Epithelial cell of proximal tubule (primary cell): Measurements from ENCODE around the gene CLIP2. TPM values are rescaled to one million over a fixed set of nuclear protein-coding genes. Genes with fewer than 3 reads are reported as not detected.
"Not testable (repeated sequence)": the region's sequence is repeated elsewhere in the genome, so short reads cannot be mapped to it uniquely, and the experiment has no call there.

Source experiments
- DNase-seq: peaks from one replicate; pipeline ENCODE4 v3.0.0-alpha.2; 2011; ENCODE audit warnings: low read depth
- H3K4me3 ChIP-seq: 2 replicates; pipeline ENCODE4 v1.5.1; 2011; ENCODE audit warnings: low read depth, mild to moderate bottlenecking, low read length
- total RNA-seq: library from RNA; depleted of rRNA; stranded (reverse); fragments of >200 nt; gene quantifications from 2 replicates; pipeline ENCODE4 v1.2.3, GENCODE V29; 2015
- TF ChIP-seq, protein P1 (sequence below): conservative IDR thresholded peaks from 2 replicates; pipeline ENCODE4 v1.5.1; 2012; ENCODE audit warnings: low read depth, mild to moderate bottlenecking, low read length

CLIP2 gene
- total RNA-seq, 1 donor from 2014 or later: 34.3 TPM

DNA sequence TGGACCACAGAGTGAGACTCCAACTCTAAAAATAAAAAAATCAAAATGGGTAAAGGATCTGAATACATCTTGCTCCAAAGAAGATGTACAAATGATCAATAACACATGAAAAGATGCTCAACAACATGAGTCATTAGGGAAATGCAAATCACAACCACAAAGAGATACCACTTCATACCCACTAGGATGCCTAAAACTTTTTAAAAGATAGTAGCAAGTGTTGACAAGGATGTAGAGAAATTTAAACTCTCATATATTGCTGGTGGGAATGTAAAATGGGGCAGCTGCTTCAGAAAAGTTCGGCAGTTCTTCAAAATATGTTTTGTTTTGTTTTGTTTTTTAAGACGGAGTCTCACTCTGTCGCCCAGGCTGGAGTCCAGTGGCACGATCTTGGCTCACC lies 118.8 kb downstream of the CLIP2 start:
- no peak overlapping the region for H3K4me3 ChIP-seq
- DNase-seq: no peak
- TF ChIP-seq, protein P1, sequence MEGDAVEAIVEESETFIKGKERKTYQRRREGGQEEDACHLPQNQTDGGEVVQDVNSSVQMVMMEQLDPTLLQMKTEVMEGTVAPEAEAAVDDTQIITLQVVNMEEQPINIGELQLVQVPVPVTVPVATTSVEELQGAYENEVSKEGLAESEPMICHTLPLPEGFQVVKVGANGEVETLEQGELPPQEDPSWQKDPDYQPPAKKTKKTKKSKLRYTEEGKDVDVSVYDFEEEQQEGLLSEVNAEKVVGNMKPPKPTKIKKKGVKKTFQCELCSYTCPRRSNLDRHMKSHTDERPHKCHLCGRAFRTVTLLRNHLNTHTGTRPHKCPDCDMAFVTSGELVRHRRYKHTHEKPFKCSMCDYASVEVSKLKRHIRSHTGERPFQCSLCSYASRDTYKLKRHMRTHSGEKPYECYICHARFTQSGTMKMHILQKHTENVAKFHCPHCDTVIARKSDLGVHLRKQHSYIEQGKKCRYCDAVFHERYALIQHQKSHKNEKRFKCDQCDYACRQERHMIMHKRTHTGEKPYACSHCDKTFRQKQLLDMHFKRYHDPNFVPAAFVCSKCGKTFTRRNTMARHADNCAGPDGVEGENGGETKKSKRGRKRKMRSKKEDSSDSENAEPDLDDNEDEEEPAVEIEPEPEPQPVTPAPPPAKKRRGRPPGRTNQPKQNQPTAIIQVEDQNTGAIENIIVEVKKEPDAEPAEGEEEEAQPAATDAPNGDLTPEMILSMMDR: no peak

DNA sequence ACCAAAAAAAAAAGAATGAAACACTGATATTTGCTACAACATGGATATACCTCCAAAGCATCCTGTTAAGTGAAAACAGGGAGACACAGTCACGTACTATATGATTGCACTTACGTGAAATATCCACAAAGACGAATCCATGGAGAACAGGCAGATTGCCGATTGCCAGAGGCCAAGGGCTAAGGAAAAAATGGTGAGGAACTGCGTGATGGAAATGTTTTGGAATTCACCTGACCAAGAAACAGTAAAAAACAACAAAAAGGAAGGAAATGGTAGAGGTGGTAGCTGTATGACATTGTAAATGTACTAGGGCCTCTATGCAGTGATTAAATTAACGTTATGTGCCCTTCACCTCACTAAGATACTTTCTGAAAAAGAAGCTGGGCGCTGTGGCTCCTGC lies 120.4 kb downstream of the CLIP2 start:
- TF ChIP-seq, protein P1: no peak
- no peak overlapping the region for H3K4me3 ChIP-seq
- no peak for DNase-seq

DNA sequence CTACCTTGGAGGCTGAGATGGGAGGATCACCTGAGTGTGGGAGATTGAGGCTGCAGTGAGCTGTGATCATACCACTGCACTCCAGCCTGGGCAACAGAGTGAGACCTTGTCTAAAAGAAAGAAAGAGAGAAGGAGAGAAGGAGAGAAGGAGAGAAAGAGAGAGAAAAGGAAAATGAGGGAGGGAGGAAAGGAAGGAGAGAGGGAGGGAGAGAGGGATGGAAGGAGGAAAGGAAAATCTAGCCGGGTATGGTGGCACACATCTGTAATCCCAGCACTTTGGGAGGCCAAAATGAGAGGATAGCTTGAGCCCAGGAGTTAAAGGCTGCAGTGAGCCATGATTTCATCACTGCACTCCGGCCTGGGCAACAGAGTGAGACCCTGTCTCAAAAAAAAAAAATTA lies 121.6 kb downstream of the CLIP2 start:
- no peak overlapping the region for H3K4me3 ChIP-seq
- no peak for DNase-seq
- TF ChIP-seq, protein P1: no peak

DNA sequence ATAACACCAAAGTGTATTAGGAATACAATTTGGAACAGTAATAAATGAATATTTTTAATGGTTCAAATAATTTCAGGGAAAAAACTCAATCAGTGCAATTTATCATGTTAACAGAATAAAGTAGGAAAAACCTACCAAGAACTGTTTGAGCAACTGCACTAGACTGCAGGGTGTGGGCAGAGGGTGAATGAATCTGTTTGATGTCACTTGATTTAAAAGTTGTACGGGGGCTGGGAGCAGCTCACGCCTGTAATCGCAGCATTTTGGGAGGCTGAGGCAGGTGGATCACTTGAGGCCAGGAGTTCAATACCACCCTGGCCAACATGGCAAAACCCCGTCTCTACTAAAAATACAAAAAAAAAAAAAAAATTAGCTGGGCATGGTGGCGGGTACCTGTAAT lies 122.4 kb downstream of the CLIP2 start:
- not testable (repeated sequence) for H3K4me3 ChIP-seq, DNase-seq

DNA sequence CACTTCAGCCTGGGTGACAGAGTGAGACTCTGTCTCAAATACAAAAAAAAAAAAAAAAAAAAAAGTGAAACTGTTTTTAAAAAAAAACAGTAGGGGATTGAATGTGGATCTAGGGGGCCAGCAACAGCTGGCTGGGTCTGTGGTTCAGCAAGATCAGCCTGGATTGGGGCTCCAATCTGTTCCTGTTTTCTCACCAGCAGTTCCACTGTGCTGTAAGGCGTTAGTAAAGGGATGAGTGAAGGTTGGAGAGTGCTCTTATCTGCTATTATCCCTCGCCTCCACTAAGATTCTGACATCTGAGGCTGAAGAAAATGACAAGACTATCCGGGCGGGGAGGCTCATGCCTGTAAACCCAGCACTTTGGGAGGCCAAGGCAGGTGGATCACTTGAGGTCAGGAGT lies 122.8 kb downstream of the CLIP2 start:
- H3K4me3 ChIP-seq: no peak overlapping the region
- TF ChIP-seq, protein P1: no peak
- DNase-seq: no peak

DNA sequence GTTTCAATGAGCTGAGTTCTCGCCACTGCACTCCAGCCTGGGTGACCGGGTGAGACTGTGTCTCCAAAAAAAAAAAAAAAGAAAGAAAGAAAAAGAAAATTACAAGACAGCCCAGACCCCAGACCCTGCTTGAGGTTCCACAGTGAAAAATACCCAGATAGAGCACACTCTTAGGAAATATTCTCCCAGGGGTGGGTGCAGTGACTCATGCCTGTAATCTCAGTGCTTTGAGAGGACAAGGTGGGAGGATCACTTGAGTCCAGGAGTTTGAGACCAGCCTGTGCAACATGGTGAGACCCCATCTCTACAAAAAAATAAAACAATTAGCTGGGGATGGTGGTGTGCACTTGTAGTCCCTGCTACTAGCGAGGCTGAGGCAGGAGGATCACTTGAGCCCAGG lies 123.4 kb downstream of the CLIP2 start:
- no peak overlapping the region for H3K4me3 ChIP-seq
- no peak for DNase-seq
- TF ChIP-seq, protein P1: no peak

DNA sequence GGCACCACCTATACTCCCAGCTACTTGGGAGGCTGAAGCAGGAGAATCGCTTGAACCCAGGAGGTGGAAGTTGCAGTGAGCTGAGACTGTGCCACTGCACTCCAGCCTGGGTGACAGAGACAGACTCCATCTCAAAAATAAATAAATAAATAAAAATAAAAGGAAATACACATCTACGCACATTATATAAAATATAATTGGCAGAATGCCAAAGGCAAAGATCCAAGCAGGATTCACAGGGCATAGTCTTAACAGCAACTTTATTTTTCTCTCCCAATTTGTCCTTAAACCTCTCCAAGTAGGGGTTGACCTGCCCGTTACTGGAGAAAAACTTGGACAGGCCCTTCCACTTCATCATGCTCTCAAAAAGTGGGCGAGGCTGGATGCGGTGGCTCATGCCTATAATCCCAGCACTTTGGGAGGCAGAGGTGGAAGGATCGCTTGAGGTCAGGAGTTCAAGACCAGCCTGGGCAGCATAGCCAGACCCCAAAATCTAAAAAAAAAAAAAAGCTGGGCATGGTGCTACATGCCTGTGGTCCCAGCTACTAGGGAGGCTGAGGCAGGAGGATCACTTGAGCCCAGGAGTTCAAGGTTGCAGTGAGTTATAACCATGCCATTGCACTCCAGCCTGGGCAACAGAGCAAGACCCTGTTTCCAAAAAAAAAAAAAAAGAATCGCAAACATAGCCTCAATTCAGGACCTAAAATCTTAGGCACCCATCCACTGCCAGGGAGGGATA lies 125.6 kb downstream of the CLIP2 start:
- not testable (repeated sequence) for DNase-seq, H3K4me3 ChIP-seq

DNA sequence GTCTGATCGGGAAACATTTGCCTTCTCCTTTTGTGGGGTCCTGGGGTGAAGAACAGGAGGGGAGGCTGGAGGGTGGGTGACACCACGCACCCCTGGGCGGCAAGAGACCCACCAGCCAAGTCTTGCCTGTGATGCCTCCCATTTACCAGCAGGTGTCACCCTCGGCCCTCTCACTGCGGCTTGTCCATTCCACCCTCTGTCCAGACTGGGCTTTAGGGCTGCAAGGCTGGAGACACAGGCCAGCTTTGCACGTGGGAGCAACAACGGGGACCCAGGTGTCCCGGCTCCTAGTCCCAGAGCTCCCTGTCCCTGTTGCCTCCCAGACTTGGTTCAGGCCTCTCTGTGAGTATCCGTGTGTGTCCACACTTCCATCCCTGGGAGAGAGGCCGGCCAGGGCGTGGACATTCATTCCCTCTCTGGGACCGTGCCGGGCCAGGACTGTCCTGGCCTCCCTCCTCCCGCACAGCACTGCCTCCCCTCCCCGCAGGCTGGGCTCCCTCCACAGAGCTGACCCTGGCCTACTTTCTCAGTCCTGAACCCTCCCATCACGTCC lies 128.3 kb downstream of the CLIP2 start:
- no peak overlapping the region for H3K4me3 ChIP-seq
- no peak for DNase-seq
- TF ChIP-seq, protein P1: peak; percentile 97
